Activated CD8-positive, alpha-beta T cell treated with anti-CD3 and anti-CD28 coated beads, Interleukin-2, amount 10 ng/mL, durations not matched to agents 7 days and 5 days (primary cell): ENCODE results near the gene ENDOV. TPM values are rescaled to one million over a fixed set of nuclear protein-coding genes. Genes with fewer than 3 reads are reported as not detected.

Experiments
- ATAC-seq: fragments of 150-1000 bp; cut with Tn5 transposase; one replicate; pipeline ENCODE4 v1.10.0; 2021; ENCODE audit warnings: moderate library complexity
- CTCF ChIA-PET: fragments of 350-600 bp; sonication (Branson Sonifier 250); formaldehyde crosslinking; loops from one replicate; lab custom pipeline; 2021; ENCODE audit warnings: antibody characterized with exemption; lab: Charles Lee
- POLR2A ChIA-PET: fragments of 350-600 bp; sonication (Branson Sonifier 250); formaldehyde crosslinking; loops from one replicate; lab custom pipeline; 2021; ENCODE audit warnings: antibody characterized with exemption; lab: Charles Lee
- DNase-seq: peaks from one replicate; pipeline ENCODE4 v3.0.0-alpha.2; 2020
- H3K27ac Mint-ChIP-seq: one replicate; pipeline ENCODE4 v1.8.0; 2021; ENCODE audit warnings: mild to moderate bottlenecking, mixed read lengths
- H3K27me3 Mint-ChIP-seq: one replicate; pipeline ENCODE4 v1.8.0; 2021; ENCODE audit warnings: low read depth, mixed read lengths
- H3K36me3 Mint-ChIP-seq: one replicate; pipeline ENCODE4 v1.8.0; 2021; ENCODE audit warnings: low read depth, mixed read lengths
- H3K4me1 Mint-ChIP-seq: one replicate; pipeline ENCODE4 v1.8.0; 2021; ENCODE audit warnings: low read depth, mixed read lengths
- H3K4me3 Mint-ChIP-seq: one replicate; pipeline ENCODE4 v1.8.0; 2021; ENCODE audit warnings: mild to moderate bottlenecking, mixed read lengths
- H3K9me3 Mint-ChIP-seq: one replicate; pipeline ENCODE4 v1.8.0; 2022; ENCODE audit warnings: mixed read lengths; ENCODE audit not compliant: insufficient read depth
- microRNA-seq: library from miRNA; unstranded; fragments of <30 nt; microRNA quantifications from one replicate; pipeline ENCODE4 v1.2.0, GENCODE V29; 2022
- total RNA-seq, 2 experiments: library from RNA; stranded (reverse); gene quantifications; one replicate each; pipeline ENCODE4 v1.2.3, GENCODE V29; 2021

ENDOV gene
- total RNA-seq, 2 experiments from 2014 or later, result 15.7 to 18.7 TPM

GRCh38 chr17:80485846-80486245 is 70.9 kb downstream of the ENDOV start:
- no peak overlapping the region for H3K4me3 Mint-ChIP-seq
- peaks cover 37% of the 10 kb centered on the region for H3K27me3 Mint-ChIP-seq
- no peaks in the 10 kb centered on the region for H3K36me3 Mint-ChIP-seq
- H3K27ac Mint-ChIP-seq, result no peak overlapping the region
- ChIA-PET POLR2A (interaction anchor here (1.3 kb wide), 1 partner anchor 31 kb away, joined by 3 read pairs; no protein-coding TSS in a partner anchor), CTCF (interaction anchor here (1.2 kb wide), 1 partner anchor 90 kb away, joined by 3 read pairs; no protein-coding TSS in a partner anchor)
- H3K9me3 Mint-ChIP-seq, result no peaks in the 10 kb centered on the region
- ATAC-seq, result no peak
- H3K4me1 Mint-ChIP-seq, result no peaks in the 10 kb centered on the region
- DNase-seq, result no peak

GRCh38 chr17:80486692-80487091 is 71.7 kb downstream of the ENDOV start:
- no peaks in the 10 kb centered on the region for H3K4me1 Mint-ChIP-seq
- ATAC-seq, result no peak

DNA sequence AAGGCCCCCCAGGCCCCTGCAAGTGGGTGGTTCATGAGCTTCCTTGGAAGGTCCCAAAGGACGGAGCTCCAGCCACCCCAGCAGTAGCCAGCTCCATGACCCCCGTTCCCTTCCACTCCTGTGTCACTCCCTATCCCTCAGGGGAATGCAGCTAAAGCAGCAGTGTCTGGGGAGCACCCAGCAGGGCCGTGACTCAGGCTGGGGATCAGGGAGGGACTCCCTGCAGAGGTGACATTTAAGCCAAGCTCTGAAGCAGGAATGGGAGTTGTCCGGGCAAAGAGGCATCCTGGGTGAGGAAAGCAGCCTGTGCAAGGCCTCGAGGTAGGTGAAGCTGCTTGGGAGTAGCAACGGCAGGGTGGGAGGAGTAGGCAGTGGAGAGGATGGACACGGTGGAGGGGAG is 72.5 kb downstream of the ENDOV start:
- no peak for ATAC-seq
- POLR2A ChIA-PET, result no interaction called here
- Mint-ChIP-seq H3K9me3 (no peaks in the 10 kb centered on the region), H3K27ac (no peak overlapping the region), H3K4me1 (no peaks in the 10 kb centered on the region), H3K4me3 (no peak overlapping the region), H3K36me3 (no peaks in the 10 kb centered on the region), H3K27me3 (peaks cover 25% of the 10 kb centered on the region)
- DNase-seq, result no peak
- CTCF ChIA-PET, result no interaction called here

More at GRCh38 chr17:80486692-80487091, 71.7 kb downstream of the ENDOV start:
- ChIA-PET POLR2A (no interaction called here), CTCF (interaction anchor here (1.2 kb wide), 1 partner anchor 89 kb away, joined by 3 read pairs; no protein-coding TSS in a partner anchor)
- H3K27ac Mint-ChIP-seq, result no peak overlapping the region
- no peaks in the 10 kb centered on the region for H3K9me3 Mint-ChIP-seq
- no peaks in the 10 kb centered on the region for H3K36me3 Mint-ChIP-seq
- no peak for DNase-seq
- H3K4me3 Mint-ChIP-seq, result no peak overlapping the region
- H3K27me3 Mint-ChIP-seq, result peaks cover 33% of the 10 kb centered on the region

Small RNA genes within 50 kb of the gene (microRNA-seq; reads per million reads assigned to microRNA genes)
- not detected for gene MIR4730

Other genes with a start within 250 kb of the ENDOV start
- gene CARD14, start 245.1 kb upstream of the ENDOV start, total RNA-seq, result not detected
- 1 to 10 TPM; 6.9 to 8.2 TPM for gene SGSH, start 194.8 kb upstream of the ENDOV start, total RNA-seq
- 1 to 10 TPM; 1.4 to 1.6 TPM for gene SLC26A11, start 194.7 kb upstream of the ENDOV start, total RNA-seq
- gene RNF213, start 154.3 kb upstream of the ENDOV start, total RNA-seq, result 100 to 1,000 TPM; 438 to 455 TPM
- 10 to 100 TPM; 16.7 to 18.9 TPM for gene NPTX1, start 61.4 kb downstream of the ENDOV start, total RNA-seq
- 10 to 100 TPM; 53.1 to 54.0 TPM for gene RPTOR, start 129.7 kb downstream of the ENDOV start, total RNA-seq